Fibroblast of skin of right quadriceps (primary cell): ENCODE data around the gene NEURL1B.

Experiments used
- DNase-seq: peaks from one replicate; pipeline ENCODE4 v3.0.0-alpha.2; 2013

Gene NEURL1B

DNA sequence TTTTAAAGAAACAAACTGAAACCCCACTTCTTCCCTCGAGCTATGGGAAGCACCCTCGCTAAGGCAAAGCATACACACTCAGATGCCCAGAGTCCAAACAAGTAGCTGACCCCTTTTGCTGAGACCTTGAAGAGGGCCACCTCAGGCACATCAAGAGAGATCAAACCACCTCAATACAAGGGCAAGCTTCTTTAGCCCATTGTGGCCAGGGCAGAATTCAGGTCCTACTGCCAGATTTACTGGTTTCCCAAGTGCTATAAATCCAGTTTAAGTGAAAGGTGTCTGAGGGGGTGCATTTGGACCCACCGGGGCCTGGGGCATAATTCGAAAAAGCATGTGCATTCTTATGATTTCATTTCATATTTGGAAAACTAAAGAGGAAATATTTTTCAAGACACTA lies 40.4 kb downstream of the NEURL1B start:
- no peak for DNase-seq

DNA sequence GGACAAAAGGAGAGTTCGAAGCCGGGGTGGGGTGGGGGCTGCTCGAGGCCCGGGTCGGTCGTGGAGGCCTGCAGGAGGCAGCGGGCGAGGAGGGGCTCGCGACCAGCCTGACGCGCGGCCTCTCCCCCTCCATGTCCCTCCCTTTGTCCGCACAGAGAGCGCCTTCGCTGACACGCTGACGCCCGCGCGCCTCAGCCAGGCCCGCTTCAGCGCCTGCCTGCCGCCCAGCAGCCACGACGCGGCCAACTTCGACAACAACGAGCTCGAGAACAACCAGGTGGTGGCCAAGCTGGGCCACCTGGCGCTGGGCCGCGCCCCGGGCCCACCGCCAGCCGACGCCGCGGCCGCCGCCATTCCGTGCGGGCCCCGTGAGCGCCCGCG lies 42.2 kb downstream of the NEURL1B start:
- DNase-seq, result no peak

GRCh38 chr5:172683645-172684471 lies 42.8 kb downstream of the NEURL1B start:
- DNase-seq, result peak; percentile 35

GRCh38 chr5:172685091-172685490 lies 44.0 kb downstream of the NEURL1B start:
- DNase-seq, result no peak

GRCh38 chr5:172686111-172686510 lies 45.0 kb downstream of the NEURL1B start:
- no peak for DNase-seq

DNA sequence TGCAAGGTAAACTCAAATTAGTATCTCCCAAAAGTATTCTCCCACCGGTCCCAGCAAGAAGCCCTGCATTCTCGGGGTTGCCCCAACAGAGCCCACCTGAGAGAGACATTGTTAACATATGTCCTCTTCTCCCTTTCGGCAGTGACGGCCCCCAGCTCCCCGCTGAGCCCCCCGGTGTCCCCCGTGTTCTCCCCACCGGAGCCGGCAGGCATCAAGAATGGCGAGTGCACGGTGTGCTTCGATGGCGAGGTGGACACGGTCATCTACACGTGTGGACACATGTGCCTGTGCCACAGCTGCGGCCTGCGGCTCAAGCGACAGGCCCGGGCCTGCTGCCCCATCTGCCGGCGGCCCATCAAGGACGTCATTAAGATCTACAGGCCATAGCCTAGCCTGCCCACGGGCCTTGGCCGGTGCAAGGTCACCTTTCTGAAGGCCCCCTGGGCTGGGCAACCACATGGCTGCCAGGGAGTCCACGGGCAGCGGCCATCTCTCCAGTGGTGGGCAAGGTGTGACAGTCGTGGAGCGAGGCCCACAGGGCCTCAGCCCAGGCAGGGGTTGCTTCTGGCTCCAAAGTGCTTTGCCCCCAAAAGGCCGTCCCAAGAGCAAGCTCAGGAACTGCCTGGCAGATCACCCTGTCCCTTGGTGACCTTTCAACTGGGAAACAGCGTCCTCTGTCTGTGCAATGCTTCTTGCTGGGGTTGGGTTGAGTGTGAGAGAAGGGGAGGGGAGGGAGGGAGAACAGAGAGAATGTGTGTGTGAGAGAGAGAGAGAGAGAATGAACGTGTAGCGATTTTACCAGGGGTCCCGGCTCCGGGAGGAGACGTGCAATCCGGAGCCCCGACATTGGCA lies 45.7 kb downstream of the NEURL1B start:
- DNase-seq, result no peak

GRCh38 chr5:172687940-172688339 lies 46.9 kb downstream of the NEURL1B start:
- DNase-seq, result no peak

- DNase-seq, result no peak
Observed at GRCh38 chr5:172688349-172689217, 47.5 kb downstream of the NEURL1B start.

DNA sequence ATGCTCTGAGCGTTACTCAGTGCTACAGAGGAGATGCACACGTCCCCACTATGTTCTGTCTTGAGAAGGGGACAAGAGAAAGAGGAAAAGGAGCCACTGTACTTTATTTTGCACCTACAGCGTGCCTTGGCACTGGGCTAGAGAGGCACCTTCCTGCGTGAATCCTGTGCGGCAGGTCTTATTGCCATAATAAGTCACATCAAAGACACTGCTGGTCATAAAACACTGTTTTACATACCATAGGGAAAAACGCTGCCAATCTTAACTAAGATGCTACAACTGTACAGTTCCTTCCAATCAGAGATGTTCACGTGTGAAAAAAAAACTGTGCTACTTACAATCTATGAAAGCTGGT lies 48.1 kb downstream of the NEURL1B start:
- no peak for DNase-seq

DNA sequence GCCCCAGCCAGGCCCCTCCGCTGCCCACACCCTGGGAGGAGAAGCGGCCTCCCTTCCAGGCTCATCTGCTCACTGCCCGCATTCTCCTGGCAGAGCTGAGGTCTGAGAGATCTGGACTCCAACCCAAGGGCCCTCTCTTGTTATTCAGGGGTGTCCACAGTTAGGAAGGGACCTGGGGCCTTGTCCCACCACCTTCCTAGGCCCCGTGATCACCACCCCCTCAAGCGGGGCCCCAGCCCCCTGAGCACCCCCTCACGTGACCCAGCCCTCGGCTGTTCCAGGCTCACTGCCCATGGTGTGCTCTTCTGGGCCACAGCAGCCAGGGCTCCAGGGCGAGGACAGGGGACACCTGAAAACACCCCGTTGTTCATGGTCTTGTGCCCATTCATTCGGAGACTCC lies 48.7 kb downstream of the NEURL1B start:
- DNase-seq, result no peak

GRCh38 chr5:172690258-172691075 lies 49.4 kb downstream of the NEURL1B start:
- DNase-seq, result no peak

- no peak for DNase-seq
Observed at GRCh38 chr5:172691886-172692285, 50.8 kb downstream of the NEURL1B start.

DNA sequence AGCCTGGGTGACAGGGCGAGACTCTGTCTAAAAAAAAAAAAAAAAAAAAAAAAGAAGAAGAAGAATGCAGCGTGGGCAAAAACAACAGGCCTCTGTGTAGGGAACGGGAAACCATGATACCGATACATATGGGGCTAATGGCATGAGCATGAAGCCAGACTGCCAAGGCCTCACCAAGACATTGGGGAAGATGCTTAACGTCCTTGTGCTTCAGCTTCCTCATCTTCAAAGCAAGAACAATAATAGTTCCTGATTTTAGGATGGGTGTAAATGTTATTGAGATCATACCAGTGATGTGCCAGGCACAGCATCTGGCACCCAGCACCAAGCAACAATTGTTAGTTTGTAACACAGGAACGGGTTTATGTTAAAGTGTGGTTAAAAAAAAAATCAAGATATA lies 51.4 kb downstream of the NEURL1B start:
- DNase-seq, result no peak

DNA sequence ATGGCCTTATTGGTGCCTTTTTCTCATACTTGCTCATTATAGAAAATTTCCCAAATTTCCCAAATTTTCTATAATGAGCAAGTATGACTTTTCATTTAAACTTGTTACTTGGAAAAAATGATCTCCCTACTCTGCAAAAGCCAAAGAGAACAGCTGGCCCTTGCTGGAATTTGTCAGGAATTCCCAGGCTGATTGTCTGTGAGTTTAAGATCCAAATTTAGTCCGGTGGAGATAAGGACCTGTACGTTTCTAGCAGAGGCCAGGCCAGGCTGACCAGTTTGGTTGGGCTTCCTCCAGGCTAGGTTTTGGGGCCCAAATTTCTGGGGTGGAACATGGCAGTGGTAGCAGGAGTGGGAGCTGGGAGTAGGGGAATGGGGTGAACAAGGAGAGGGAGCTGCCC lies 51.9 kb downstream of the NEURL1B start:
- no peak for DNase-seq

DNA sequence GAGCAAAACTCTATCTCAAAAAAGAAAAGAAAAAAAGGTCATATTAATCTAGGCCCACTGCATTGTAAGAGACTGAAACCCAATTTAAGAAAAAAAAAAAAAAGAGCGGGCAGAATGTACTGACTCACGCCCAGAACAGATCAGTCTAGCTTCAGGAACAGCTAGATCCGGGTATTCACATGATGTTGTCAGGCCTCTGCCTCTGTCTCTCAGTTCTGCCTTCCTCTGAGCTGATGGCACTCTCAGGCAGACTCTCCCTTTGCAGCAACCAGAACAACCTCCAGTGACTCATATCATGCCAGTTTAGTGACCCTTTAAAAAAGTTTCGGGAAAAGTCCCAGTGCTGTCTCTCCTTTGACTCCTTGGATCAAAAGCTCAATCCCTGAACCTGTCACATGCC lies 53.0 kb downstream of the NEURL1B start:
- DNase-seq, result no peak

DNA sequence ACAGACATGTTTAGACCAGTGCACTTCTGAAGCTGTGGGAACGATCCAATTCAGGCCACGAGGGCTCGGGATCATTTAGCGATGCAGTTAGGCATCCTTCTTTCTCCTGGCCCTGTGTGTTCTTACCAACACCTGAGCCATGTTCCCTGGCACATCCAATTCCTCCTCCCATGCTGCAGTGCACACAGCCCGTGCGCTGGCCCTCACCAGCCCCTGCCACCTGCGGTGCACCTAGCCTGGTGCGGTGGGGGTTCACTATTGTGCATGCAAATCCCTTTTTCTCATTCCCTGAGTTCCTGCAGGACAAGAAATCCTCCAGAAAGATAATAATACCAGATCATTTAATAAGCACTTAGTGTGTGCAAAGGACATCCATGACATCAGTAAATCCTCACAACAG lies 53.5 kb downstream of the NEURL1B start:
- DNase-seq, result no peak

GRCh38 chr5:172695232-172696054 lies 54.4 kb downstream of the NEURL1B start:
- no peak for DNase-seq

DNA sequence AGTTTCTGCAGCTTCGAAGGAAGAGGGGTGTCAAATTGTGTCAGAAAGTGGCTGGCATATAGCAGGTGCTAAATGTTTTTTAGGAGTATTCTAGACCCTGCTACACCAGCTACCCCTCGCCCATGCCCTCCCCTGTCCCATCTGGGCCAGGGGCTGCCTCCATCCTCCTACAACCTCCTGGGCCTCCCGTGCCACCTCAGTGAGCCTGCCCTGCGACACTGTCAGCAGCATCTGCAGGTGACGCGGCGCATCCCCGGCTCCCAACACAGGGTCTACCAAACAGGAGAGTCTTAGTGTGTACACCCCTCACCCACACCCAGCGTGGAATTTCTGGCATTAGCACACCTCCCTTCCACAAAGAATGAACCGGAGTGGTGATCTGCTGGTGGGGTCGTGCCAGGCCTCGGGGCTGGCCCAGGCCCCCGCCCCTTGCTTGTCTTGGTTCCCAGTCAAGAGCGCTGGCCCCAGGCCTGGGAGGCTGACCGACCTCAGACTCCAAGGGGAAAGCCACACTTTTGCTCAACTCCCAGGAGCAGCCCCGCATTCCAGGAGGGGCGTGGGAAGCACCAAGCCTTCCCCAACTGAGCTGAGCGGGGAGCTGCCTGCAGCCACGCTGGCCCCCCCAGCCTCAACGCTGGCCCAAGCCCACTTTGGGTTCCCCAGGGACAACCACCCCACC lies 55.2 kb downstream of the NEURL1B start:
- no peak for DNase-seq

GRCh38 chr5:172697123-172698121 lies 56.4 kb downstream of the NEURL1B start:
- peak; percentile 79 for DNase-seq

DNA sequence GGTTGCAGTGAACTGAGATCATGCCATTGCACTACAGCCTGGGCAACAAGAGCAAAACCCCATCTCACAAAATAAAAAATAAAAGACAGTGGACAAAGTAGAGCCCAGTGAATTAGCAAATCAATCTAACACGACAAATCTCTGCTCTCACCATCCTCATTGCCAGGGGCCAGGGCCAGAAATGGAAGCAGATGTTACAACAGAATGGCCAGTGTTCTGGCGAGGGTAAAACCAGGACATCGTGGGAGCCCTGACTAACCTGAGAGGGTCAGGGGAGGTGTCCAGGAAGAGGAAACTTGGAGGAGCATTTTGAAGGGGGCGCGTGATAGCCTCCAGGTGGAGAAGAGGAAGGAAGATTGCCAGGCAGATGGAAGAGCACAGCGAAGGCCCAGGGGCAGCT lies 58.4 kb downstream of the NEURL1B start:
- no peak for DNase-seq
